ENCODE data around the gene DIABLO.
"Not testable (repeated sequence)": the region's sequence is repeated elsewhere in the genome, so short reads cannot be mapped to it uniquely, and the experiment has no call there.

DIABLO gene

GRCh38 chr12:122208073-122208820, 17.6 kb downstream of the DIABLO start:
- DNase-seq = no peak

- no peak for DNase-seq
Observed at GRCh38 chr12:122207391-122207790, 18.5 kb downstream of the DIABLO start.

- DNase-seq = no peak
Observed at GRCh38 chr12:122206976-122207375, 18.9 kb downstream of the DIABLO start.

- DNase-seq = no peak
Observed at GRCh38 chr12:122206111-122206881, 19.6 kb downstream of the DIABLO start.

GRCh38 chr12:122205053-122205925, 20.6 kb downstream of the DIABLO start:
- DNase-seq = no peak

- peak; percentile 50 for DNase-seq
Observed at GRCh38 chr12:122204167-122205052, 21.4 kb downstream of the DIABLO start.

GRCh38 chr12:122203301-122204166, 22.3 kb downstream of the DIABLO start, which contains the start of gene B3GNT4:
B3GNT4 (plus strand) TSS chr12:122203709; CDS start chr12:122204619, 910 bp downstream.
- peak; percentile 87 for DNase-seq

GRCh38 chr12:122202811-122203210, 23.0 kb downstream of the DIABLO start:
- DNase-seq = not testable (repeated sequence)

- no peak for DNase-seq
Observed at GRCh38 chr12:122202017-122202416, 23.8 kb downstream of the DIABLO start.

- DNase-seq = no peak
Observed at GRCh38 chr12:122201381-122201780, 24.5 kb downstream of the DIABLO start.

- DNase-seq = no peak
Observed at GRCh38 chr12:122200541-122201175, 25.2 kb downstream of the DIABLO start.

- no peak for DNase-seq
Observed at GRCh38 chr12:122199484-122200355, 26.1 kb downstream of the DIABLO start.

- no peak for DNase-seq
Observed at GRCh38 chr12:122197612-122197966, 28.3 kb downstream of the DIABLO start.

- DNase-seq = no peak
Observed at GRCh38 chr12:122195405-122195804, 30.4 kb downstream of the DIABLO start.

- DNase-seq = no peak
Observed at GRCh38 chr12:122194804-122195203, 31.0 kb downstream of the DIABLO start.

- no peak for DNase-seq
Observed at GRCh38 chr12:122192441-122192840, 33.4 kb downstream of the DIABLO start.

- peak; percentile 70 for DNase-seq
Observed at GRCh38 chr12:122190842-122191668, 34.8 kb downstream of the DIABLO start.

- no peak for DNase-seq
Observed at GRCh38 chr12:122189626-122190475, 36.0 kb downstream of the DIABLO start.

All from CD4-positive, alpha-beta T cell treated with Interleukin-17A for 4 hours (primary cell).